Mesothelial cell of epicardium (in vitro differentiated cells): Measurements from ENCODE around the gene IL4I1. TPM values are rescaled to one million over a fixed set of nuclear protein-coding genes. Genes with fewer than 3 reads are reported as not detected.

Experiments used
- DNase-seq, 2 experiments: peaks; one replicate each; pipeline ENCODE4 v3.0.0; 2021; ENCODE audit warnings: low spot score in 2 of 2; ENCODE audit not compliant: unreplicated experiment in 2 of 2
- H3K27ac Mint-ChIP-seq: 2 replicates; pipeline ENCODE4 v1.8.0; 2021; ENCODE audit warnings: mixed read lengths
- H3K27me3 Mint-ChIP-seq: 2 replicates; pipeline ENCODE4 v1.8.0; 2021; ENCODE audit warnings: low read depth, mixed read lengths
- H3K36me3 Mint-ChIP-seq: 2 replicates; pipeline ENCODE4 v1.8.0; 2021; ENCODE audit warnings: mixed read lengths
- H3K4me1 Mint-ChIP-seq: 2 replicates; pipeline ENCODE4 v1.8.0; 2021; ENCODE audit warnings: mixed read lengths
- H3K4me3 Mint-ChIP-seq: 2 replicates; pipeline ENCODE4 v1.8.0; 2021; ENCODE audit warnings: mild to moderate bottlenecking, moderate library complexity, mixed read lengths
- H3K9me3 Mint-ChIP-seq: 2 replicates; pipeline ENCODE4 v1.8.0; 2021; ENCODE audit warnings: mixed read lengths
- microRNA-seq: library from miRNA; unstranded; fragments of <30 nt; microRNA quantifications from one replicate; pipeline ENCODE4 v1.2.0, GENCODE V29; 2021; ENCODE audit warnings: inconsistent platforms, mixed read lengths
- total RNA-seq: library from RNA; stranded (reverse); gene quantifications from 3 replicates; pipeline ENCODE4 v1.2.1, GENCODE V29; 2021
- TF ChIP-seq, protein P1 (sequence below): fragments of 200-600 bp; sonication (generic); IDR thresholded peaks from one replicate; pipeline ENCODE4 v1.5.0; 2021; ENCODE audit warnings: antibody characterized with exemption; ENCODE audit not compliant: unreplicated experiment

Gene IL4I1
- total RNA-seq, 1 donor from 2014 or later: 1.7 TPM

GRCh38 chr19:49840736-49841249, 55.9 kb downstream of the IL4I1 start:
- no peaks in the 10 kb centered on the region for H3K27me3 Mint-ChIP-seq
- no peak overlapping the region for H3K27ac Mint-ChIP-seq
- TF ChIP-seq, protein P1, sequence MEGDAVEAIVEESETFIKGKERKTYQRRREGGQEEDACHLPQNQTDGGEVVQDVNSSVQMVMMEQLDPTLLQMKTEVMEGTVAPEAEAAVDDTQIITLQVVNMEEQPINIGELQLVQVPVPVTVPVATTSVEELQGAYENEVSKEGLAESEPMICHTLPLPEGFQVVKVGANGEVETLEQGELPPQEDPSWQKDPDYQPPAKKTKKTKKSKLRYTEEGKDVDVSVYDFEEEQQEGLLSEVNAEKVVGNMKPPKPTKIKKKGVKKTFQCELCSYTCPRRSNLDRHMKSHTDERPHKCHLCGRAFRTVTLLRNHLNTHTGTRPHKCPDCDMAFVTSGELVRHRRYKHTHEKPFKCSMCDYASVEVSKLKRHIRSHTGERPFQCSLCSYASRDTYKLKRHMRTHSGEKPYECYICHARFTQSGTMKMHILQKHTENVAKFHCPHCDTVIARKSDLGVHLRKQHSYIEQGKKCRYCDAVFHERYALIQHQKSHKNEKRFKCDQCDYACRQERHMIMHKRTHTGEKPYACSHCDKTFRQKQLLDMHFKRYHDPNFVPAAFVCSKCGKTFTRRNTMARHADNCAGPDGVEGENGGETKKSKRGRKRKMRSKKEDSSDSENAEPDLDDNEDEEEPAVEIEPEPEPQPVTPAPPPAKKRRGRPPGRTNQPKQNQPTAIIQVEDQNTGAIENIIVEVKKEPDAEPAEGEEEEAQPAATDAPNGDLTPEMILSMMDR: no peak
- H3K36me3 Mint-ChIP-seq: peaks cover 38% of the 10 kb centered on the region
- H3K9me3 Mint-ChIP-seq: no peaks in the 10 kb centered on the region
- H3K4me1 Mint-ChIP-seq: no peaks in the 10 kb centered on the region
- DNase-seq: no peak
- H3K4me3 Mint-ChIP-seq: no peak overlapping the region

DNA sequence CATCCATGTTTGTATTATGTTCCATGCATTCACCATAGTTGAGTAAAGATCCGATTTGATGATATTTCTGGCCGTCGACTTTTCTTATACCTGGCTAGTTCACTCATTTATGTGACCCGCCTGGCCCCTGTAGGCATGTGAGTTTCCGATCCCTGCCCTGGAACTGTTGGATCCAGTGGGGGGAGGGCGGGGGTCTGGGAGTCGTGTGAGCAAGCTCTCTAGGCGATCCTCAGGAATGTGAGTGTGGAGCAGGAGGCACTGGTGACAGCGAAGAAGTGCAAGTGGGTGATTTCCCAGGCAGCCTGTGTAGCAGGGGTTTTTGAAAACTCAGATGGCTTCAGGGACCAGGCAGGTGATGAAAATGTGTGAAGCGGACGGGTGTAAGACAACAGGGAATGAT, 56.4 kb downstream of the IL4I1 start:
- Mint-ChIP-seq H3K4me1 (no peaks in the 10 kb centered on the region), H3K27ac (peak overlapping the region; percentile 21), H3K9me3 (no peaks in the 10 kb centered on the region), H3K27me3 (no peaks in the 10 kb centered on the region), H3K4me3 (no peak overlapping the region), H3K36me3 (peaks cover 38% of the 10 kb centered on the region)
- TF ChIP-seq, protein P1: no peak
- DNase-seq: no peak

DNA sequence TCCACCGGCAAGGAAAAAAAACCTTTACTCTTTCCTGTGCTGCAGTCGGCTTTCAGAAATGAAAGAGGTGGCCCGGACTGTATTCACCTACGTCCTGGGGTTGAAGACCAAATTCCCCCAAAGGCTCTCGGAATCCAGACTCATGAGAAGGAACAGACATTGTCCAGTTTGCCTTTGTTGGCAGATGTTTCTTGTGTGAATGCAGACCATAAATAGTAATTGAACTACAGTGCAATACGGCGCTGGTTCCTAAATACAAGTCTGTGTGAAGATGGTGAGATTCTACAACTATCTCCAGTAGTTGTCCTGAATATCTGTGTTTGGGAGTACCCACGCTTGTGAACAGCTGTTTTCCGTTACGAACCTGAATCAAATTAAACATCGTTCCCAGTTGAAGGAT, 57.0 kb downstream of the IL4I1 start:
- Mint-ChIP-seq H3K9me3 (no peaks in the 10 kb centered on the region), H3K27ac (no peak overlapping the region), H3K27me3 (no peaks in the 10 kb centered on the region), H3K36me3 (peaks cover 40% of the 10 kb centered on the region), H3K4me1 (no peaks in the 10 kb centered on the region), H3K4me3 (no peak overlapping the region)
- TF ChIP-seq, protein P1: no peak
- no peak for DNase-seq

Small RNA genes within 50 kb of the gene (microRNA-seq; reads per million reads assigned to microRNA genes)
- 9.4 reads per million, percentile 31 among the genes with 10 or more reads in this experiment for gene MIR4749
- 4.1 reads per million, percentile 12 among the genes with 10 or more reads in this experiment for gene MIR4750

Other genes starting within 250 kb of the IL4I1 start
- gene IRF3, start 231.0 kb downstream of the IL4I1 start, total RNA-seq: 89.4 to 101 TPM (median 95.0 TPM) in 3 replicates
- gene BCL2L12, start 231.0 kb downstream of the IL4I1 start, total RNA-seq: 44.5 to 46.0 TPM (median 44.7 TPM) in 3 replicates
- 273 to 283 TPM (median 280 TPM) in 3 replicates for gene PRMT1, start 219.6 kb downstream of the IL4I1 start, total RNA-seq
- 10.4 to 10.5 TPM (median 10.4 TPM) in 3 replicates for gene ADM5, start 207.3 kb downstream of the IL4I1 start, total RNA-seq
- 60.3 to 62.5 TPM (median 60.9 TPM) in 3 replicates for gene CPT1C, start 205.8 kb downstream of the IL4I1 start, total RNA-seq
- not detected in 3 replicates for gene TSKS, start 133.6 kb downstream of the IL4I1 start, total RNA-seq
- gene AP2A1, start 129.9 kb downstream of the IL4I1 start, total RNA-seq: 84.6 to 89.6 TPM (median 85.2 TPM) in 3 replicates
- gene FUZ, start 83.6 kb downstream of the IL4I1 start, total RNA-seq: 23.1 to 25.8 TPM (median 23.2 TPM) in 3 replicates
- 103 to 107 TPM (median 105 TPM) in 3 replicates for gene MED25, start 78.6 kb downstream of the IL4I1 start, total RNA-seq
- gene PTOV1, start 45.7 kb downstream of the IL4I1 start, total RNA-seq: 415 to 431 TPM (median 422 TPM) in 3 replicates
- 96.6 to 103 TPM (median 97.8 TPM) in 3 replicates for gene PNKP, start 29.3 kb downstream of the IL4I1 start, total RNA-seq
- gene AKT1S1, start 19.5 kb downstream of the IL4I1 start, total RNA-seq: 41.8 to 45.3 TPM (median 42.5 TPM) in 3 replicates
- gene TBC1D17, start 19.2 kb downstream of the IL4I1 start, total RNA-seq: 46.8 to 53.7 TPM (median 49.7 TPM) in 3 replicates
- gene ATF5, start 32.3 kb upstream of the IL4I1 start, total RNA-seq: 21.7 to 22.7 TPM (median 22.1 TPM) in 3 replicates
- gene NUP62, start 32.6 kb upstream of the IL4I1 start, total RNA-seq: 67.6 to 78.9 TPM (median 71.8 TPM) in 3 replicates
- gene SIGLEC11, start 64.3 kb upstream of the IL4I1 start, total RNA-seq: 0.62 to 2.8 TPM (median 1.7 TPM) in 3 replicates
- 40.1 to 42.0 TPM (median 40.6 TPM) in 3 replicates for gene VRK3, start 128.5 kb upstream of the IL4I1 start, total RNA-seq
- 11.1 to 13.1 TPM (median 12.4 TPM) in 3 replicates for gene ZNF473, start 129.1 kb upstream of the IL4I1 start, total RNA-seq